OCI-LY7 (cell line): ENCODE results near the gene REST. TPM values are rescaled to one million over a fixed set of nuclear protein-coding genes. Genes with fewer than 3 reads are reported as not detected.

Experiments used
- BruUV-seq: library from RNA; stranded (reverse); fragments of 400-500 nt; replicated peaks from 2 replicates; lab custom pipeline; 2021; lab: Mats Ljungman, UMichigan
- CTCF ChIA-PET: fragments of 300-600 bp; sonication (Branson Sonifier 250); formaldehyde crosslinking; loops from one replicate; lab custom pipeline; 2022; ENCODE audit warnings: antibody characterized with exemption; ENCODE audit not compliant: unreplicated experiment; lab: Charles Lee
- POLR2A ChIA-PET: fragments of 300-600 bp; sonication (Branson Sonifier 250); formaldehyde crosslinking; loops from one replicate; lab custom pipeline; 2022; ENCODE audit warnings: antibody characterized with exemption; lab: Charles Lee
- DNase-seq: peaks from one replicate; pipeline ENCODE4 v3.0.0-alpha.2; 2015; ENCODE audit warnings: low spot score
- H2AFZ ChIP-seq: fragments of 200-600 bp; sonication (generic), shearing (Covaris generic); 2 replicates; pipeline ENCODE4 v1.6.1; 2014; ENCODE audit warnings: mild to moderate bottlenecking, antibody characterized with exemption, low read length, moderate library complexity
- H3K27ac ChIP-seq: fragments of 200-600 bp; sonication (generic); 2 replicates; pipeline ENCODE4 v1.5.1; 2014; ENCODE audit warnings: mixed run types, low read depth, mild to moderate bottlenecking, moderate library complexity, low read length, inconsistent platforms; ENCODE audit not compliant: poor library complexity, severe bottlenecking
- H3K36me3 ChIP-seq: fragments of 200-600 bp; sonication (generic); 2 replicates; pipeline ENCODE4 v1.6.1; 2014; ENCODE audit warnings: mild to moderate bottlenecking, antibody characterized with exemption, low read length, moderate library complexity, mixed read lengths; ENCODE audit not compliant: insufficient read depth
- H3K4me1 ChIP-seq: fragments of 200-600 bp; sonication (generic); 2 replicates; pipeline ENCODE4 v1.5.1; 2014; ENCODE audit warnings: mild to moderate bottlenecking, low read length; ENCODE audit not compliant: insufficient read depth, poor library complexity, severe bottlenecking
- H3K4me2 ChIP-seq: fragments of 200-600 bp; sonication (generic); 2 replicates; pipeline ENCODE4 v1.6.1; 2014; ENCODE audit warnings: mild to moderate bottlenecking, low read length
- H3K4me3 ChIP-seq: fragments of 200-600 bp; sonication (generic); 2 replicates; pipeline ENCODE4 v1.5.1; 2014; ENCODE audit warnings: mild to moderate bottlenecking, low read depth, low read length; ENCODE audit not compliant: poor library complexity, severe bottlenecking
- H3K79me2 ChIP-seq: fragments of 200-600 bp; sonication (generic); 2 replicates; pipeline ENCODE4 v1.6.1; 2016; ENCODE audit warnings: low read depth, mild to moderate bottlenecking, low read length, moderate library complexity, mixed read lengths; ENCODE audit not compliant: insufficient read depth
- H3K9me2 ChIP-seq: fragments of 200-600 bp; sonication (generic); 2 replicates; pipeline ENCODE4 v1.6.1; 2016; ENCODE audit warnings: mild to moderate bottlenecking, low read length, mixed read lengths; ENCODE audit not compliant: insufficient read depth
- H3K9me3 ChIP-seq: fragments of 200-600 bp; sonication (generic); 2 replicates; pipeline ENCODE4 v1.6.1; 2014; ENCODE audit warnings: mild to moderate bottlenecking, mixed run types, low read length, mixed read lengths
- H4K20me1 ChIP-seq: fragments of 200-600 bp; sonication (generic); 2 replicates; pipeline ENCODE4 v1.6.1; 2014; ENCODE audit warnings: mild to moderate bottlenecking, antibody characterized with exemption, low read length, moderate library complexity, mixed read lengths; ENCODE audit not compliant: insufficient read depth
- CTCF ChIP-seq: fragments of 200-600 bp; sonication (generic); conservative IDR thresholded peaks from 2 replicates; pipeline ENCODE4 v1.5.1; 2014; ENCODE audit warnings: mild to moderate bottlenecking, antibody characterized with exemption, low read length, moderate library complexity, mixed read lengths
- EZH2phosphoT487 ChIP-seq: fragments of 200-600 bp; sonication (generic); IDR thresholded peaks from 2 replicates; pipeline ENCODE4 v1.6.1; 2018; ENCODE audit warnings: low read depth, borderline replicate concordance, mild to moderate bottlenecking, mixed run types, antibody characterized with exemption, low read length, moderate library complexity, mixed read lengths
- intact Hi-C: fragments of 100-400 bp; cut with micrococcal nuclease; formaldehyde crosslinking; loops from one replicate; pipeline ENCODE4 v1.10.0; 2022; ENCODE audit not compliant: unreplicated experiment
- total RNA-seq, 2 experiments: library from RNA; depleted of rRNA in 1 of 2; stranded (reverse); fragments of >200 nt in 1 of 2; shearing (Covaris generic) in 1 of 2; gene quantifications; 2 replicates each; pipeline ENCODE4 v1.2.3, GENCODE V29; 2014 to 2022

REST gene
- total RNA-seq, 2 experiments from 2014 or later: 27.3 to 39.2 TPM

GRCh38 chr4:56986192-56986591 is 78.5 kb downstream of the REST start:
- no peak overlapping the region for H3K4me2 ChIP-seq
- DNase-seq: no peak
- H3K9me3 ChIP-seq: no peaks in the 10 kb centered on the region
- intact Hi-C loops: no loop called here
- ChIA-PET CTCF (no interaction called here), POLR2A (no interaction called here)
- H3K36me3 ChIP-seq: peaks cover 98% of the 10 kb centered on the region
- H3K27ac ChIP-seq: no peak overlapping the region
- BruUV-seq: no TSS peak
- no peak overlapping the region for H3K4me3 ChIP-seq
- H3K4me1 ChIP-seq: peaks cover 15% of the 10 kb centered on the region
- peaks cover 21% of the 10 kb centered on the region for H4K20me1 ChIP-seq
- no peak for TF ChIP-seq EZH2phosphoT487
- H2AFZ ChIP-seq: no peak overlapping the region
- no peaks in the 10 kb centered on the region for H3K9me2 ChIP-seq
- peaks cover 97% of the 10 kb centered on the region for H3K79me2 ChIP-seq

GRCh38 chr4:56986952-56987351 is 79.3 kb downstream of the REST start:
- peaks cover 8% of the 10 kb centered on the region for H3K4me1 ChIP-seq
- no peak overlapping the region for H2AFZ ChIP-seq
- no peak for DNase-seq
- H3K79me2 ChIP-seq: peaks cover 96% of the 10 kb centered on the region
- no peaks in the 10 kb centered on the region for H3K9me3 ChIP-seq
- POLR2A ChIA-PET: no interaction called here
- CTCF ChIA-PET: no interaction called here
- peaks cover 98% of the 10 kb centered on the region for H3K36me3 ChIP-seq
- H3K4me2 ChIP-seq: no peak overlapping the region
- H3K4me3 ChIP-seq: no peak overlapping the region
- peaks cover 13% of the 10 kb centered on the region for H4K20me1 ChIP-seq
- BruUV-seq: no TSS peak
- TF ChIP-seq EZH2phosphoT487 (no peak), CTCF (no peak)
- no peaks in the 10 kb centered on the region for H3K9me2 ChIP-seq
- H3K27ac ChIP-seq: no peak overlapping the region
- intact Hi-C loops: no loop called here

- H2AFZ ChIP-seq: no peak overlapping the region
- H3K9me2 ChIP-seq: no peaks in the 10 kb centered on the region
- no TSS peak for BruUV-seq
- intact Hi-C loops: no loop called here
- no peaks in the 10 kb centered on the region for H3K4me1 ChIP-seq
- no peak overlapping the region for H3K4me3 ChIP-seq
- 0 out of 2 replicates have a peak, but pooled peaks cover 5% of the 10 kb centered on the region for H4K20me1 ChIP-seq
- no peaks in the 10 kb centered on the region for H3K9me3 ChIP-seq
- no peak overlapping the region for H3K4me2 ChIP-seq
- no peak overlapping the region for H3K27ac ChIP-seq
- no peak for DNase-seq
- H3K36me3 ChIP-seq: peaks cover 98% of the 10 kb centered on the region
- ChIA-PET CTCF (no interaction called here), POLR2A (interaction anchor here (1.6 to 4.6 kb wide), 3 partner anchors 8 to 17 kb away, joined by 4 to 53 read pairs (median 9); partner anchors contain the start of genes NOA1 and POLR2B)
- peaks cover 72% of the 10 kb centered on the region for H3K79me2 ChIP-seq
- TF ChIP-seq CTCF (no peak), EZH2phosphoT487 (no peak)
Measured at GRCh38 chr4:56990109-56990905, 82.6 kb downstream of the REST start.
